ENCODE results near the gene NOTCH1.

DNA sequence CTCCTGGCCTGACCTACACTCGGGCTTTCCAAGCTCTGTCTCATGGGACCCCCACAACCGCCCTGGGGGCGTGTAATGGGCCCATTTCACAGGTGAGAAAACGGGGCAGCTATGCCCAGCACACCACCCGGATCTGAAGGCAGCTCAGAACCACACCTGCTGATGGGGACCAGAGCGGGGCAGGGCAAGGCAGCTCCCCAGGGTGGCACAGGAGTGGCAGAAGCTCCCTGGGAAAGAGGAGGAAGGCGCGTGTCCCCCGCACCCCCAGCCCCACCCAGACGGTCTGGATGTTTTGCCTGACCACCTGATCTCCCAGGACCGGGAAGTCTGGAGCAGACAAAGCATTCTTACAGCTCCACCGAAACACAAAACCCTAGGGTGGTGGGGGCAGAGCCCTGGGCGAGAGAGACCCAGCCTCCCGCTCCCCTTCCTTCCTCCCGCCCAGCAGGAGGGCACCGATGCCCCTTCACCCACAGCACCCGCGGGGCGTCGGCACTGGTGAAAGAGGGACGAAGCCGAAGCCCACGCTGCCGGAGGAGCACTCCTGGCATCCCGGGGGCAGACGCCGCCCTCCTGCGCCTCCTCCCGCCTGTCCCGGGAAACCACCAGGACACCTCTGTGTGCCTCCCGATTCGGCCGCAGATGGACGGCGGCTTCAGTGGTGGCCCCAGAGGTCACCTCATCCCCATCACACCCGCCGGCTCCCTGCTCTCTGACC, 14.5 kb downstream of the NOTCH1 start:
- TF ChIP-seq, protein P1, sequence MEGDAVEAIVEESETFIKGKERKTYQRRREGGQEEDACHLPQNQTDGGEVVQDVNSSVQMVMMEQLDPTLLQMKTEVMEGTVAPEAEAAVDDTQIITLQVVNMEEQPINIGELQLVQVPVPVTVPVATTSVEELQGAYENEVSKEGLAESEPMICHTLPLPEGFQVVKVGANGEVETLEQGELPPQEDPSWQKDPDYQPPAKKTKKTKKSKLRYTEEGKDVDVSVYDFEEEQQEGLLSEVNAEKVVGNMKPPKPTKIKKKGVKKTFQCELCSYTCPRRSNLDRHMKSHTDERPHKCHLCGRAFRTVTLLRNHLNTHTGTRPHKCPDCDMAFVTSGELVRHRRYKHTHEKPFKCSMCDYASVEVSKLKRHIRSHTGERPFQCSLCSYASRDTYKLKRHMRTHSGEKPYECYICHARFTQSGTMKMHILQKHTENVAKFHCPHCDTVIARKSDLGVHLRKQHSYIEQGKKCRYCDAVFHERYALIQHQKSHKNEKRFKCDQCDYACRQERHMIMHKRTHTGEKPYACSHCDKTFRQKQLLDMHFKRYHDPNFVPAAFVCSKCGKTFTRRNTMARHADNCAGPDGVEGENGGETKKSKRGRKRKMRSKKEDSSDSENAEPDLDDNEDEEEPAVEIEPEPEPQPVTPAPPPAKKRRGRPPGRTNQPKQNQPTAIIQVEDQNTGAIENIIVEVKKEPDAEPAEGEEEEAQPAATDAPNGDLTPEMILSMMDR (IDR thresholded peaks at IDR 0.05; ENCODE audit: low read length): no peak
- TF ChIP-seq EZH2 (optimal IDR thresholded peaks at IDR 0.05; ENCODE audit: low read depth, low read length) (no peak), EZH2phosphoT487 (IDR thresholded peaks at IDR 0.05; ENCODE audit: low read length) (no peak)
